Measurements from ENCODE around the gene DCLK2.

The DCLK2 gene

GRCh38 chr4:150306719-150307118, 228.5 kb downstream of the DCLK2 start:
- Histone ChIP-seq H3K27ac (ENCODE audit: extremely low read depth, low read depth, low read length) (no peak overlapping the region), H3K36me3 (ENCODE audit: control insufficient read depth in 2 of 2, insufficient read depth in 1 of 2, low read length in 2 of 2) (no peaks in the 10 kb centered on the region), H3K4me1 (ENCODE audit: control insufficient read depth, insufficient read depth, low read length) (no peaks in the 10 kb centered on the region), H3K9me3 (ENCODE audit: control insufficient read depth, insufficient read depth, low read depth, low read length) (no peaks in the 10 kb centered on the region), H3K4me3 (ENCODE audit: low read depth, low read length) (no peak overlapping the region)
- ChIA-PET CTCF (interaction anchor here (1.0 kb wide), 1 partner anchor 11 kb away, joined by 3 read pairs; no protein-coding TSS in a partner anchor), POLR2A (no interaction called here)
- no peak for TF ChIP-seq AEBP2 (tag by site-specific recombination; IDR thresholded peaks at IDR 0.05; ENCODE audit: borderline replicate concordance)
- no peak for TF ChIP-seq ZNF24 (tag by site-specific recombination; IDR thresholded peaks at IDR 0.05)
- TF ChIP-seq ZNF670 (tag by site-specific recombination; IDR thresholded peaks at IDR 0.05; ENCODE audit: low read depth) = no peak
- TF ChIP-seq, protein P1, sequence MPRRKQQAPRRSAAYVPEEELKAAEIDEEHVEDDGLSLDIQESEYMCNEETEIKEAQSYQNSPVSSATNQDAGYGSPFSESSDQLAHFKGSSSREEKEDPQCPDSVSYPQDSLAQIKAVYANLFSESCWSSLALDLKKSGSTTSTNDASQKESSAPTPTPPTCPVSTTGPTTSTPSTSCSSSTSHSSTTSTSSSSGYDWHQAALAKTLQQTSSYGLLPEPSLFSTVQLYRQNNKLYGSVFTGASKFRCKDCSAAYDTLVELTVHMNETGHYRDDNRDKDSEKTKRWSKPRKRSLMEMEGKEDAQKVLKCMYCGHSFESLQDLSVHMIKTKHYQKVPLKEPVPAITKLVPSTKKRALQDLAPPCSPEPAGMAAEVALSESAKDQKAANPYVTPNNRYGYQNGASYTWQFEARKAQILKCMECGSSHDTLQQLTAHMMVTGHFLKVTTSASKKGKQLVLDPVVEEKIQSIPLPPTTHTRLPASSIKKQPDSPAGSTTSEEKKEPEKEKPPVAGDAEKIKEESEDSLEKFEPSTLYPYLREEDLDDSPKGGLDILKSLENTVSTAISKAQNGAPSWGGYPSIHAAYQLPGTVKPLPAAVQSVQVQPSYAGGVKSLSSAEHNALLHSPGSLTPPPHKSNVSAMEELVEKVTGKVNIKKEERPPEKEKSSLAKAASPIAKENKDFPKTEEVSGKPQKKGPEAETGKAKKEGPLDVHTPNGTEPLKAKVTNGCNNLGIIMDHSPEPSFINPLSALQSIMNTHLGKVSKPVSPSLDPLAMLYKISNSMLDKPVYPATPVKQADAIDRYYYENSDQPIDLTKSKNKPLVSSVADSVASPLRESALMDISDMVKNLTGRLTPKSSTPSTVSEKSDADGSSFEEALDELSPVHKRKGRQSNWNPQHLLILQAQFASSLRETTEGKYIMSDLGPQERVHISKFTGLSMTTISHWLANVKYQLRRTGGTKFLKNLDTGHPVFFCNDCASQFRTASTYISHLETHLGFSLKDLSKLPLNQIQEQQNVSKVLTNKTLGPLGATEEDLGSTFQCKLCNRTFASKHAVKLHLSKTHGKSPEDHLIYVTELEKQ (tag by site-specific recombination; IDR thresholded peaks at IDR 0.05; ENCODE audit: borderline replicate concordance) = no peak
- no peak for TF ChIP-seq HOXC10 (CRISPR knock-in tag; IDR thresholded peaks at IDR 0.05)
- no peak for TF ChIP-seq ZSCAN23 (tag by site-specific recombination; IDR thresholded peaks at IDR 0.05)
- no peak for TF ChIP-seq ZNF596 (tag by site-specific recombination; IDR thresholded peaks at IDR 0.05)
- no peak for TF ChIP-seq ZNF239 (tag by site-specific recombination; IDR thresholded peaks at IDR 0.05)
- no peak for TF ChIP-seq ZSCAN5A (tag by site-specific recombination; IDR thresholded peaks at IDR 0.05)
- TF ChIP-seq ZNF324 (tag by site-specific recombination; IDR thresholded peaks at IDR 0.05) = no peak
- TF ChIP-seq, protein P2, sequence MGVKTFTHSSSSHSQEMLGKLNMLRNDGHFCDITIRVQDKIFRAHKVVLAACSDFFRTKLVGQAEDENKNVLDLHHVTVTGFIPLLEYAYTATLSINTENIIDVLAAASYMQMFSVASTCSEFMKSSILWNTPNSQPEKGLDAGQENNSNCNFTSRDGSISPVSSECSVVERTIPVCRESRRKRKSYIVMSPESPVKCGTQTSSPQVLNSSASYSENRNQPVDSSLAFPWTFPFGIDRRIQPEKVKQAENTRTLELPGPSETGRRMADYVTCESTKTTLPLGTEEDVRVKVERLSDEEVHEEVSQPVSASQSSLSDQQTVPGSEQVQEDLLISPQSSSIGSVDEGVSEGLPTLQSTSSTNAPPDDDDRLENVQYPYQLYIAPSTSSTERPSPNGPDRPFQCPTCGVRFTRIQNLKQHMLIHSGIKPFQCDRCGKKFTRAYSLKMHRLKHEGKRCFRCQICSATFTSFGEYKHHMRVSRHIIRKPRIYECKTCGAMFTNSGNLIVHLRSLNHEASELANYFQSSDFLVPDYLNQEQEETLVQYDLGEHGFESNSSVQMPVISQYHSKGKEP (tag by site-specific recombination; IDR thresholded peaks at IDR 0.05) = no peak
- TF ChIP-seq ZNF146 (tag by site-specific recombination; IDR thresholded peaks at IDR 0.05) = no peak
- no peak for TF ChIP-seq ZFP41 (tag by site-specific recombination; IDR thresholded peaks at IDR 0.05; ENCODE audit: borderline replicate concordance)
- TF ChIP-seq KLF1 (tag by site-specific recombination; IDR thresholded peaks at IDR 0.05) = no peak
- no peak for TF ChIP-seq SP7 (tag by site-specific recombination; IDR thresholded peaks at IDR 0.05)
- TF ChIP-seq ZSCAN30 (tag by site-specific recombination; IDR thresholded peaks at IDR 0.05) = no peak
- no peak for TF ChIP-seq ZNF302 (tag by site-specific recombination; IDR thresholded peaks at IDR 0.05; ENCODE audit: low read depth)
- no peak for TF ChIP-seq ZBTB21 (tag by site-specific recombination; IDR thresholded peaks at IDR 0.05)
- no peak for TF ChIP-seq MYNN (tag by site-specific recombination; IDR thresholded peaks at IDR 0.05; ENCODE audit: borderline replicate concordance)
